NT2/D1 (cell line): ENCODE results near the gene TTLL4.

Experiments
- DNase-seq: peaks from one replicate; pipeline ENCODE4 v3.0.0-alpha.2; 2011; ENCODE audit warnings: low read depth, low spot score
- H3K27me3 ChIP-seq: 2 replicates; pipeline ENCODE4 v1.6.0; 2011; ENCODE audit warnings: mild to moderate bottlenecking; ENCODE audit not compliant: insufficient read length, insufficient read depth
- H3K36me3 ChIP-seq: 2 replicates; pipeline ENCODE4 v1.6.1; 2011; ENCODE audit warnings: mild to moderate bottlenecking, low read length, mixed read lengths; ENCODE audit not compliant: insufficient read depth, insufficient read length
- H3K4me1 ChIP-seq: 2 replicates; pipeline ENCODE4 v1.5.1; 2011; ENCODE audit not compliant: insufficient read depth, insufficient read length
- H3K4me3 ChIP-seq: 2 replicates; pipeline ENCODE4 v1.5.1; 2011; ENCODE audit warnings: low read depth; ENCODE audit not compliant: insufficient read length
- H3K9ac ChIP-seq: 2 replicates; pipeline ENCODE4 v1.6.0; 2011; ENCODE audit warnings: low read depth; ENCODE audit not compliant: insufficient read length
- H3K9me3 ChIP-seq: 2 replicates; pipeline ENCODE4 v1.5.1; 2011; ENCODE audit warnings: mild to moderate bottlenecking, low read length; ENCODE audit not compliant: insufficient read depth
- SUZ12 ChIP-seq: IDR thresholded peaks from 2 replicates; pipeline ENCODE4 v1.6.1; 2011; ENCODE audit not compliant: insufficient read length, insufficient read depth; ENCODE audit errors: extremely low read depth
- YY1 ChIP-seq: IDR thresholded peaks from 2 replicates; pipeline ENCODE4 v1.6.1; 2011; ENCODE audit not compliant: insufficient read length, insufficient read depth
- ZNF274 ChIP-seq: IDR thresholded peaks from 2 replicates; pipeline ENCODE4 v1.6.1; 2011; ENCODE audit warnings: mild to moderate bottlenecking, low read depth, low read length

The TTLL4 gene

DNA sequence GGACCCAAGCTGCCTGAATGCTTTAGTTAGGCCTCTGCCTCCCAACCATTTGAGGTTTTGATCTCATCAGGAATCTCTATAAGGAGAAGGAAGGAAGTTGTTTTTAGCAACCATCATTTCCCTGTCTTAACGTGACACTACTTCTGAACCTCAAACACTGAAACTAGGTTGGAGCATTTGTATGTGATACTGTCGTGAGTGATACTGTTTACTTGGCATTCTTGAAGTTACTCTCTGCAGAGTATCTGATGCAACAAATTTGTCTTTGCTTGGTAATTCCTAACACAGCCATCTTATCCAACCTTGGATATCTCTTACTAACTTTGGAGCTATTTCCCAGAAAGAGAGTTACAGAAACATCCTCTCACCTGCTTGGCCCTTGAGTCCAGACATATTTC lies 22.1 kb downstream of the TTLL4 start:
- Histone ChIP-seq H3K27me3 (no peaks in the 10 kb centered on the region), H3K4me3 (no peak overlapping the region), H3K4me1 (no peaks in the 10 kb centered on the region), H3K9me3 (no peaks in the 10 kb centered on the region), H3K36me3 (peaks cover 48% of the 10 kb centered on the region), H3K9ac (no peak overlapping the region)
- no peak for DNase-seq
- no peak for TF ChIP-seq SUZ12
- no peak for TF ChIP-seq YY1
- no peak for TF ChIP-seq ZNF274

DNA sequence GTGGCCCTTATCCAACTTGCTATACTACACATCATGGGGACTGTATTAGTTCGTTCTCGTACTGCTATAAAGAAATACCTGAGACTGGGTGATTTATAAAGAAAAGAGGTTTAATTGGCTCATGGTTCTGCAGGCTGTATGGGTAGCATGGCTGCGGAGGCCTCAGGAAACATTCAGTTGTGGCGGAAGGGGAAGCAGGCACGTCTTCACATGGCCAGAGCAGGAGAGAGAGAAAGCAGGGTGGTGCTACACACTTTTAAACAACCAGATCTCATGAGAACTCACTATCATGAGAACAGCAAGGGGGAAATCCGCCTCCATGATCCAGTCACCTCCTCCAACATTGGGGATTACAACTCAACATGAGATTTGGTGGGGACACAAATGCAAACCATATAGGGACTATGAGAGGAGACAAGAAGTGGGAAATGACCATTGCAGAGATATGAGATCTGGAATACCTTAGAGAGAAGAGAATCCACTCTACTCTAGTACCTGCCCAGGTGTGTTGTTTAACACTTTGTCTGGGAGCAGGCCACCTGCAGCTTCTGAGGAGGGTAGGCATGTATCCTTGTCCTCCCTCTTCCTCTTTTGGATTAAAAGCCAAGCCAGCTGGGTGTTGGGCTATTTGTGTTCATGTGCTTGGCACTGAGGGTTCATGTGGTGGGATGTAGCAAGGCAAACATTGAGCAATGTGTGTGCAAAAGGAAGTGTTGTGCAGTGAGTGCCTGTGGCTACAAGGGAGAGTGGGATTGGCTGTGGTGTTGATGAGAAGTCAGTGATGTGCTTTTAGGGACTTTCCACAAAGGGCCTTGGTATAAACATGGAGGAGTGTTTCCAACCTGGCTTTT lies 22.8 kb downstream of the TTLL4 start:
- no peaks in the 10 kb centered on the region for H3K4me1 ChIP-seq

DNA sequence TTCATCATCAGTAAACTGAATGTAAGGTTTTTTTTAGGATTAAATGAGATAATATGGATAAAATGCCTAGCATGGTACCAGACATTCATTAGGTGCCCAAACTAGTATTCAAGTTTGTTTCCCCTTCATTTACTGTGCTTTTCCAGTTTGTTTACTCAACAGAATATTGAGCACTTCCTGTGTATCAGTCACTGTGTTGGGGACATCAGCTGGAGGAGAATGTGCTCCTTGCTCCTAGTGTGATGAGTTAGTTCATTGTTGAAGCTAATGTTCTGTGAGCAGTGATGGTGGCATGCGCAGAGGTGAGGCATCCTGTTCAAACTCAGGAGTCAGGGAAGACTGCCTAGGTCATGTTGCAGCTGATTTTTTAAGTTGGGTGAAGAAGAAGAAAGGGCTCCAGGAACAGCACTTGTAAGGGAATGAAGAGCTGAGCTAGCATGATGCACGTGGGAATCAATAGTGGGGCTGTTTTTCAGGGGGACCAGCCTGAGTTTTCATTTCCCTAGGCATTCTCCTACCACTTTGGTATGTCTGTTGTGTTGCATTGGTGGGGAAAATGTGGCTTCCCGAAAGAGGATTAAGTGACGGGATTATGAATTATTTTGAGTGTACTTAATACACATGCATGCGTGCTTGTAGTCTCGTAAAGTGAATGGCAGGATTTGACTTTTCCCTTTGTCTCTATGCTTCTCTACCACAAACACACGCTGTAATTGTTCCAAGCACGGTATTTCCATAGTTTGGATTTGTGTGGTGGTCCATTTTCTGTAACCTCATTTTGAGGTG lies 23.7 kb downstream of the TTLL4 start:
- DNase-seq: no peak
- TF ChIP-seq ZNF274 (no peak), YY1 (no peak), SUZ12 (no peak)
- H3K4me1 ChIP-seq: no peaks in the 10 kb centered on the region
- no peak overlapping the region for H3K4me3 ChIP-seq
- H3K27me3 ChIP-seq: no peaks in the 10 kb centered on the region
- no peak overlapping the region for H3K9ac ChIP-seq
- peaks cover 54% of the 10 kb centered on the region for H3K36me3 ChIP-seq
- H3K9me3 ChIP-seq: no peaks in the 10 kb centered on the region

More for the DNA sequence above, 22.8 kb downstream of the TTLL4 start:
- Histone ChIP-seq H3K4me3 (no peak overlapping the region), H3K9ac (no peak overlapping the region), H3K27me3 (no peaks in the 10 kb centered on the region), H3K36me3 (peaks cover 52% of the 10 kb centered on the region), H3K9me3 (no peaks in the 10 kb centered on the region)
- TF ChIP-seq SUZ12: no peak
- no peak for TF ChIP-seq YY1
- TF ChIP-seq ZNF274: no peak
- DNase-seq: no peak

DNA sequence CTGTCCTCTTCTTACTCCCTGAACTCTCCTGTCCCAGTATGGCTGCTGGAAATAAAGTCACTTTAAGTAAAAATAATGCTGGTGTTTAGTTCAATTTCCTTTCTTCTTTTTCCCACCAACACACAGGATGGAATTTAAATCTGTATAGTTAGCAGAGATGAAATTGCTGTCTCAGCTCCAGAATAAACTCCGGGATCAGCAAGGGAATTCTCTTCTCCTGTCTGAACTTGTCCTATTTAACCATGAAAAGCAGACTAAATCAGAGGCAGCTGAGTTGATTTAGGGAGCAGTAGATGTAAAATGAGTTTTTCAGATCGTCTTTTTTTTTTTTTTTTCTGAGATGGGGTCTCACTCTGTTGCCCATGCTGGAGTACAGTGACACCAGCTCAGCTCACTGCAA lies 25.9 kb downstream of the TTLL4 start:
- Histone ChIP-seq H3K27me3 (no peaks in the 10 kb centered on the region), H3K36me3 (peaks cover 74% of the 10 kb centered on the region), H3K4me3 (no peak overlapping the region), H3K9me3 (no peaks in the 10 kb centered on the region), H3K4me1 (no peaks in the 10 kb centered on the region), H3K9ac (no peak overlapping the region)
- TF ChIP-seq YY1: no peak
- TF ChIP-seq ZNF274: no peak
- no peak for DNase-seq

DNA sequence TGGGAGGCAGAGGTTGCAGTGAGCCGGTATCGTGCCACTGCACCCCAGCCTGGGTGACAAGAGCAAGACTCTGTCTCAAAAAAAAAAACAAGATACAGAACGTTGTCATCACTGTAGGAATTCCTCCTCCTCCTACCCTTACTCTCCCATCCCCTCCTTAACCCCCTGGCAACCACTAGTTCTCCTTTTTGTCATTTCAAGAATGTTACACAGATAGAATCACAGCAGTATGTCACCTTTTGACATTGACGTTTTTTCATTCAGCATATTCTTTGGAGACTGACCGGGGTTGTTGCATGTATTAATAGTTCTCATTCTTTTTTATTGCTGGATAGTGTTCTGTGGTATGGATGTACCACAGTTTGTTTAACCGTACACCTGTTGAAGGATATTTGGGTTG lies 32.4 kb downstream of the TTLL4 start:
- Histone ChIP-seq H3K4me3 (no peak overlapping the region), H3K9me3 (no peaks in the 10 kb centered on the region), H3K9ac (no peak overlapping the region), H3K27me3 (no peaks in the 10 kb centered on the region), H3K4me1 (peaks cover 2% of the 10 kb centered on the region), H3K36me3 (peaks cover 87% of the 10 kb centered on the region)
- DNase-seq: no peak
- TF ChIP-seq SUZ12 (no peak), ZNF274 (no peak), YY1 (no peak)

DNA sequence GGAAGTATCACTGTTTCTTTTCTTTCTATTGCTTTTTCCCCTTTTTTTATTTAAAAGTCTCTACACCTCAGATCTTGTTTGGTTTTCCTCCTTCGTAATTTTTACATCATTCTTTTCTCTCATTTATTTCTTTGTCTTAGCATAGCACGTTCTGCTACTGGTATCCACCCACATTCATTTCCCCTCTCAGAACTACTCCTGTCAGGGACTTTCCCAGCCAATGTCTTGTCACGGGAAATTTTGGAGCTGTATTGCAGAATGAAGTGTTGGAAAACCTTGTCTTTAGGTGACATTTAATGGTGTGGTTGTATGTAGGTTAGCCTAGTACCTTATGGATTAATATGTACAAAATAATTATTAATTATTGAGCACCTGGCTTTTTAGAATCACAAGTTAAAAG lies 34.0 kb downstream of the TTLL4 start:
- Histone ChIP-seq H3K27me3 (no peaks in the 10 kb centered on the region), H3K4me1 (peaks cover 2% of the 10 kb centered on the region), H3K36me3 (peaks cover 86% of the 10 kb centered on the region), H3K9me3 (no peaks in the 10 kb centered on the region), H3K9ac (no peak overlapping the region), H3K4me3 (no peak overlapping the region)
- no peak for TF ChIP-seq ZNF274
- TF ChIP-seq SUZ12: no peak
- TF ChIP-seq YY1: no peak
- no peak for DNase-seq

DNA sequence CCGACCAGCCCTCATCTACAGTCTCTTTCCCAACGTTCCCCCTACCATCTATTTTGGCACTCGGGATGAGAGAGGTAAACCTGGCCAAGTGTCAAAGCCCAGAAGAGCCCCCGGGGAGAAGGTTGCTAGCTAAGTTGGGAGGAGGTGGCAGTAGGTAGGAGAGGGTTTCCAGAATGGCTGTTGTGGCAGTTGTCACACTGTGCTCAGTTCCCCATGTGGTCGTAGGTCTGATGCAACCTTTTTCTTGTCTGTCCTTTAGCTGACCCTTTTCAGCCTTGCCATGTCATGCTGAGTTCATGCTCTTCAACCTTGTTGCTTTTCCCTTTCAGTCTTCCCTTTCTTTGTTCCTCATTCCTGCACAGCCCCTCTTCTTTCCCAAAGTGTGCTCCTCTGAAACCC lies 34.5 kb downstream of the TTLL4 start:
- peaks cover 2% of the 10 kb centered on the region for H3K4me1 ChIP-seq
- no peak for DNase-seq
- no peak overlapping the region for H3K9ac ChIP-seq
- no peaks in the 10 kb centered on the region for H3K27me3 ChIP-seq
- H3K4me3 ChIP-seq: no peak overlapping the region
- no peaks in the 10 kb centered on the region for H3K9me3 ChIP-seq
- H3K36me3 ChIP-seq: peaks cover 86% of the 10 kb centered on the region
- TF ChIP-seq YY1 (no peak), SUZ12 (no peak), ZNF274 (no peak)
